Breast epithelium (tissue), 3 donors: ENCODE measurements around the gene CTCF.

Experiments used
- CTCF ChIP-seq, 3 donors: fragments of 450-650 bp; IDR thresholded peaks; one replicate each; pipeline ENCODE4 v1.5.1; 2016 to 2017; ENCODE audit warnings: antibody characterized with exemption in 3 of 3, mild to moderate bottlenecking in 3 of 3, moderate library complexity in 3 of 3
- POLR2A ChIP-seq: fragments of 450-650 bp; IDR thresholded peaks from one replicate; pipeline ENCODE4 v1.6.1; 2016; ENCODE audit warnings: antibody characterized with exemption, mild to moderate bottlenecking, moderate library complexity
- POLR2AphosphoS5 ChIP-seq, 3 donors: sonication (generic); formaldehyde crosslinking; IDR thresholded peaks; one replicate each; pipeline ENCODE4 v1.6.1; 2017; ENCODE audit warnings: antibody characterized with exemption in 3 of 3

- TF ChIP-seq CTCF (IDR thresholded peaks at IDR 0.05), result no peak
- TF ChIP-seq POLR2A, result no peak
- TF ChIP-seq POLR2AphosphoS5 (IDR thresholded peaks at IDR 0.05), result no peak
These were observed 94.2 kb downstream of the CTCF start for GRCh38 chr16:67656344-67657016.
